MG63 (cell line): ENCODE measurements around the gene NGB. TPM values are rescaled to one million over a fixed set of nuclear protein-coding genes. Genes with fewer than 3 reads are reported as not detected.
"Not testable (repeated sequence)": the region's sequence is repeated elsewhere in the genome, so short reads cannot be mapped to it uniquely, and the experiment has no call there.

ENCODE experiments used
- DNase-seq: peaks from one replicate; pipeline ENCODE4 v3.0.0-alpha.2; 2020
- H3K27me3 ChIP-seq: fragments of 250-450 bp; sonication (Bioruptor Pico); 2 replicates; pipeline ENCODE4 v1.5.1; 2020; ENCODE audit warnings: mild to moderate bottlenecking, moderate library complexity
- H3K36me3 ChIP-seq: fragments of 250-450 bp; sonication (Bioruptor Pico); 2 replicates; pipeline ENCODE4 v1.5.1; 2020; ENCODE audit warnings: mild to moderate bottlenecking, moderate library complexity
- H3K4me3 ChIP-seq: fragments of 250-450 bp; sonication (Bioruptor Pico); 2 replicates; pipeline ENCODE4 v1.5.1; 2020; ENCODE audit warnings: mild to moderate bottlenecking, moderate library complexity
- H3K9me3 ChIP-seq: fragments of 250-450 bp; sonication (Bioruptor Pico); 2 replicates; pipeline ENCODE4 v1.5.1; 2020; ENCODE audit warnings: mild to moderate bottlenecking, moderate library complexity
- total RNA-seq: library from RNA; depleted of rRNA; stranded (reverse); fragments of >200 nt; shearing (Covaris generic); gene quantifications from 2 replicates; pipeline ENCODE4 v1.2.3, GENCODE V29; 2014; ENCODE audit warnings: low replicate concordance

Gene NGB
- total RNA-seq, 1 experiment from 2014 or later, result not detected

- Histone ChIP-seq H3K9me3 (no peaks in the 10 kb centered on the region), H3K36me3 (peaks cover 8% of the 10 kb centered on the region), H3K27me3 (no peaks in the 10 kb centered on the region), H3K4me3 (no peak overlapping the region)
- peak; percentile 63 for DNase-seq
Observed at GRCh38 chr14:77303417-77304156, 32.6 kb upstream of the NGB start.

GRCh38 chr14:77302926-77303325, 31.9 kb upstream of the NGB start:
- H3K4me3 ChIP-seq, result no peak overlapping the region
- DNase-seq, result no peak
- peaks cover 8% of the 10 kb centered on the region for H3K36me3 ChIP-seq
- H3K27me3 ChIP-seq, result no peaks in the 10 kb centered on the region
- H3K9me3 ChIP-seq, result no peaks in the 10 kb centered on the region

GRCh38 chr14:77301103-77301502, 30.1 kb upstream of the NGB start:
- Histone ChIP-seq H3K4me3 (no peak overlapping the region), H3K27me3 (no peaks in the 10 kb centered on the region), H3K9me3 (no peaks in the 10 kb centered on the region), H3K36me3 (peaks cover 8% of the 10 kb centered on the region)
- DNase-seq, result peak; percentile 38

- no peak for DNase-seq
- peaks cover 8% of the 10 kb centered on the region for H3K36me3 ChIP-seq
- no peaks in the 10 kb centered on the region for H3K27me3 ChIP-seq
- no peak overlapping the region for H3K4me3 ChIP-seq
- H3K9me3 ChIP-seq, result no peaks in the 10 kb centered on the region
Observed at GRCh38 chr14:77299771-77300170, 28.8 kb upstream of the NGB start.

GRCh38 chr14:77296906-77297305, 25.9 kb upstream of the NGB start:
- Histone ChIP-seq H3K9me3 (no peaks in the 10 kb centered on the region), H3K27me3 (no peaks in the 10 kb centered on the region), H3K4me3 (no peak overlapping the region), H3K36me3 (0 out of 2 replicates have a peak, but pooled peaks cover 2% of the 10 kb centered on the region)
- DNase-seq, result no peak

- Histone ChIP-seq H3K4me3 (no peak overlapping the region), H3K9me3 (no peaks in the 10 kb centered on the region), H3K36me3 (0 out of 2 replicates have a peak, but pooled peaks cover 2% of the 10 kb centered on the region), H3K27me3 (no peaks in the 10 kb centered on the region)
- DNase-seq, result no peak
Observed at GRCh38 chr14:77296155-77296554, 25.1 kb upstream of the NGB start.

GRCh38 chr14:77290705-77291104, 19.7 kb upstream of the NGB start:
- Histone ChIP-seq H3K9me3 (no peaks in the 10 kb centered on the region), H3K27me3 (no peaks in the 10 kb centered on the region), H3K4me3 (no peak overlapping the region), H3K36me3 (0 out of 2 replicates have a peak, but pooled peaks cover 2% of the 10 kb centered on the region)
- no peak for DNase-seq

- no peak for DNase-seq
- no peaks in the 10 kb centered on the region for H3K27me3 ChIP-seq
- no peaks in the 10 kb centered on the region for H3K36me3 ChIP-seq
- H3K9me3 ChIP-seq, result no peaks in the 10 kb centered on the region
- no peak overlapping the region for H3K4me3 ChIP-seq
Observed at GRCh38 chr14:77286576-77286975, 15.6 kb upstream of the NGB start.

- H3K36me3 ChIP-seq, result no peaks in the 10 kb centered on the region
- H3K4me3 ChIP-seq, result no peak overlapping the region
- no peak for DNase-seq
Observed at GRCh38 chr14:77284466-77284865, 13.5 kb upstream of the NGB start.

GRCh38 chr14:77284066-77284465, 13.1 kb upstream of the NGB start:
- Histone ChIP-seq H3K36me3 (no peaks in the 10 kb centered on the region), H3K27me3 (no peaks in the 10 kb centered on the region), H3K9me3 (no peaks in the 10 kb centered on the region), H3K4me3 (no peak overlapping the region)
- no peak for DNase-seq

More at GRCh38 chr14:77284466-77284865, 13.5 kb upstream of the NGB start:
- Histone ChIP-seq H3K27me3 (no peaks in the 10 kb centered on the region), H3K9me3 (no peaks in the 10 kb centered on the region)

- Histone ChIP-seq H3K9me3 (no peaks in the 10 kb centered on the region), H3K4me3 (no peak overlapping the region), H3K27me3 (no peaks in the 10 kb centered on the region), H3K36me3 (no peaks in the 10 kb centered on the region)
- no peak for DNase-seq
Observed at GRCh38 chr14:77281852-77282410, 10.9 kb upstream of the NGB start.

- H3K36me3 ChIP-seq, H3K4me3 ChIP-seq, H3K9me3 ChIP-seq, DNase-seq, H3K27me3 ChIP-seq: not testable (repeated sequence)
Observed at GRCh38 chr14:77280921-77281320, 9.9 kb upstream of the NGB start.

- H3K4me3 ChIP-seq, result no peak overlapping the region
- H3K9me3 ChIP-seq, result no peaks in the 10 kb centered on the region
- no peak for DNase-seq
- no peaks in the 10 kb centered on the region for H3K27me3 ChIP-seq
- H3K36me3 ChIP-seq, result no peaks in the 10 kb centered on the region
Observed at GRCh38 chr14:77279719-77280118, 8.7 kb upstream of the NGB start.

GRCh38 chr14:77278461-77279230, 7.6 kb upstream of the NGB start:
- DNase-seq, result no peak
- H3K36me3 ChIP-seq, result no peaks in the 10 kb centered on the region
- no peak overlapping the region for H3K4me3 ChIP-seq
- H3K9me3 ChIP-seq, result no peaks in the 10 kb centered on the region
- no peaks in the 10 kb centered on the region for H3K27me3 ChIP-seq

- DNase-seq, result no peak
- no peak overlapping the region for H3K4me3 ChIP-seq
- no peaks in the 10 kb centered on the region for H3K9me3 ChIP-seq
- no peaks in the 10 kb centered on the region for H3K27me3 ChIP-seq
- H3K36me3 ChIP-seq, result no peaks in the 10 kb centered on the region
Observed at GRCh38 chr14:77276959-77277358, 6.0 kb upstream of the NGB start.

GRCh38 chr14:77276295-77276935, 5.4 kb upstream of the NGB start:
- Histone ChIP-seq H3K4me3 (no peak overlapping the region), H3K27me3 (no peaks in the 10 kb centered on the region), H3K9me3 (no peaks in the 10 kb centered on the region), H3K36me3 (no peaks in the 10 kb centered on the region)
- no peak for DNase-seq

GRCh38 chr14:77275601-77276017, 4.6 kb upstream of the NGB start:
- no peak overlapping the region for H3K4me3 ChIP-seq
- DNase-seq, result no peak

More at GRCh38 chr14:77275601-77276017, 4.6 kb upstream of the NGB start:
- Histone ChIP-seq H3K36me3 (no peaks in the 10 kb centered on the region), H3K9me3 (no peaks in the 10 kb centered on the region), H3K27me3 (peaks cover 4% of the 10 kb centered on the region)
